ENCODE data around the gene JMJD7. TPM values are rescaled to one million over a fixed set of nuclear protein-coding genes. Genes with fewer than 3 reads are reported as not detected.

The JMJD7 gene
- total and polyA plus RNA-seq, 12 donors: 4.0 to 20.6 (median 12.7) TPM

- peak in 1 of 7 donors; percentile 54 for DNase-seq
- H3K27me3 ChIP-seq: no peaks in the 10 kb centered on the region
- peaks cover 0 to 26% of the 10 kb centered on the region in 2 donors for H3K36me3 ChIP-seq (replicated peaks in 1 of 2)
- no peak overlapping the region for H3K4me3 ChIP-seq
- intact Hi-C loops (cut with DNase I): no loop called here
- no peak overlapping the region for H3K27ac ChIP-seq
- TF ChIP-seq CTCF (IDR thresholded peaks at IDR 0.05): no peak
- no peak for TF ChIP-seq POLR2A (IDR thresholded peaks at IDR 0.05)
- WGBS, 4 donors: 65 to 75% (median 70%) methylated on average over 4 to 8 of the region's 8 CpGs
- H3K9me3 ChIP-seq (replicated peaks in 1 of 3): no peaks in the 10 kb centered on the region
- H3K4me1 ChIP-seq (replicated peaks in 1 of 2): no peaks in the 10 kb centered on the region
Measured at GRCh38 chr15:41849861-41850260, 22.0 kb downstream of the JMJD7 start.

GRCh38 chr15:41850482-41851166 lies 22.7 kb downstream of the JMJD7 start:
- intact Hi-C loops (cut with DNase I): no loop called here

DNA sequence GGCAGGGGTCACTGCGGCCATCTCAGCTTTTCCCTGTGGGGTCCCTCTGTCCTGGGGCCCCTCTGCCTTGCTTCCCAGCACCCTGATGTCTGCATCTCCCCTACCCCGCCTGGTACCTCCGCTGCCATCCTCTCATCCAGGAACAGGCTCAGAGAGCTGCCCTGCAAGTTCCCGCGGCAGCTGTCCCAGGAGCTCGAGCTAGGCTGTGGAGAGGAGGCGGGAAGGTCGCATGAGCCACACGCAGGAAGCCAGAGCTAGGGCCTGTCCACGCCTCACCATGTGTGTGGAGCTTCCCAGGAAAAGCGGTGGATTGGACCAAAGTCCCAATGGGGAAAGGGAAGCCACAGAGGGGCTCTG lies 23.3 kb downstream of the JMJD7 start:
- no peak for TF ChIP-seq POLR2A (IDR thresholded peaks at IDR 0.05)
- TF ChIP-seq CTCF (IDR thresholded peaks at IDR 0.05): no peak
- 29 to 35% (median 34%) methylated on average over 10 to 11 of the region's 11 CpGs for WGBS, 4 donors
- Histone ChIP-seq H3K4me1 (replicated peaks in 1 of 2) (no peaks in the 10 kb centered on the region), H3K4me3 (no peak overlapping the region), H3K27ac (no peak overlapping the region), H3K9me3 (replicated peaks in 1 of 3) (no peaks in the 10 kb centered on the region), H3K27me3 (no peaks in the 10 kb centered on the region), H3K36me3 (replicated peaks in 1 of 2) (peaks cover 0 to 20% of the 10 kb centered on the region in 2 donors)
- peak in 2 of 7 donors; percentile 27 to 31 for DNase-seq
- intact Hi-C loops (cut with DNase I): no loop called here

More at GRCh38 chr15:41850482-41851166, 22.7 kb downstream of the JMJD7 start:
- H3K4me3 ChIP-seq: no peak overlapping the region
- H3K4me1 ChIP-seq (replicated peaks in 1 of 2): no peaks in the 10 kb centered on the region
- no peaks in the 10 kb centered on the region for H3K9me3 ChIP-seq (replicated peaks in 1 of 3)
- H3K27ac ChIP-seq: no peak overlapping the region
- WGBS, 4 donors: 57 to 87% (median 68%) methylated on average over 5 to 16 of the region's 16 CpGs
- peaks cover 0 to 25% of the 10 kb centered on the region in 2 donors for H3K36me3 ChIP-seq (replicated peaks in 1 of 2)
- H3K27me3 ChIP-seq: no peaks in the 10 kb centered on the region
- DNase-seq: no peak
- no peak for TF ChIP-seq CTCF (IDR thresholded peaks at IDR 0.05)
- no peak for TF ChIP-seq POLR2A (IDR thresholded peaks at IDR 0.05)

GRCh38 chr15:41851755-41852370 lies 24.0 kb downstream of the JMJD7 start:
- DNase-seq: no peak
- Histone ChIP-seq H3K36me3 (replicated peaks in 1 of 2) (peaks cover 0 to 13% of the 10 kb centered on the region in 2 donors), H3K4me1 (replicated peaks in 1 of 2) (no peaks in the 10 kb centered on the region), H3K9me3 (replicated peaks in 1 of 3) (no peaks in the 10 kb centered on the region), H3K27me3 (no peaks in the 10 kb centered on the region), H3K27ac (no peak overlapping the region), H3K4me3 (no peak overlapping the region)
- intact Hi-C loops (cut with DNase I): no loop called here
- whole genome bisulfite sequencing, 4 donors: 72 to 87% (median 75%) methylated on average over 3 to 8 of the region's 8 CpGs
- TF ChIP-seq POLR2A (IDR thresholded peaks at IDR 0.05) (no peak), CTCF (IDR thresholded peaks at IDR 0.05) (no peak)
